HG02870 (cell line): Measurements from ENCODE around the gene SLC2A10.
"Not testable (repeated sequence)": the region's sequence is repeated elsewhere in the genome, so short reads cannot be mapped to it uniquely, and the experiment has no call there.

Experiments
- ATAC-seq: cut with Tn5 transposase; IDR thresholded peaks from one replicate; pipeline ENCODE4 v1.9.1; 2021; ENCODE audit warnings: mild to moderate bottlenecking, moderate library complexity; ENCODE audit not compliant: unreplicated experiment

SLC2A10 gene

DNA sequence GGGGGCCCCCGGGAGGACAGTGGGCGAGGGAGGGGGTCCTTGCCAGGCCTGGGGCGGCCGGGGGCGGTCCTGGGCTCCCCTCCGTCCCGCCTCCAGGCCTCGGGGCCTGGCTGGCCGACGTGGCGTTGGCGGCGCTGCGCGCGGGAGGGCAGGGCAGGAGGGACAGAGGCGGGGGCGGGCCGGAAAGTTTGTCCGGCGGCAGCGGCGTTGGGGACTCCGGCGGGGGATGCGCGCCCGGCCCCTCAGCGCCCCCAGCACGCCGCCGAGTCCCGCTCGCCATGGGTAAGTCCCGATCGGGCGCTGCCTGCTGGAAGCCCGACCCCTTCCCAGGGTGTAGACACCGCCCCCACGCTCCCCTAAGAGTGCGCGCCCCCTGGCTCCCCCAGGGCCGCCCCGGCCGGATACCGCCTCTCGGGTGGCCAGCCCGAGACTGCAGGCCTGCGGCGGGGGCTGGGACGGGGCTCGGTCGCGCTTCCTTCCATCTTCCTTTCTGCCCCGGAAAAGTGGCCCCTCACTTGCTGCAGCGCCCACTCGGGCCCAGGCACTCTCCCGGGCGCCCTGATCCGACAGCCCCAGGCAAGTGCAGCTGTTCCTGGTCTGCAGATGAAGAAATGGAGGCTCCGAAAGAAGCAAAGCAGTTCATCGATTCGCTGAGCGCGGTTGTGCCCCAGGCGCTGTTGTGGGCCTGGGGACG lies at the start of gene SLC2A10:
SLC2A10 (plus strand) TSS at position 191 of the 694 bp plus-strand sequence; CDS start at position 279, 88 bp downstream.
- ATAC-seq: no peak

DNA sequence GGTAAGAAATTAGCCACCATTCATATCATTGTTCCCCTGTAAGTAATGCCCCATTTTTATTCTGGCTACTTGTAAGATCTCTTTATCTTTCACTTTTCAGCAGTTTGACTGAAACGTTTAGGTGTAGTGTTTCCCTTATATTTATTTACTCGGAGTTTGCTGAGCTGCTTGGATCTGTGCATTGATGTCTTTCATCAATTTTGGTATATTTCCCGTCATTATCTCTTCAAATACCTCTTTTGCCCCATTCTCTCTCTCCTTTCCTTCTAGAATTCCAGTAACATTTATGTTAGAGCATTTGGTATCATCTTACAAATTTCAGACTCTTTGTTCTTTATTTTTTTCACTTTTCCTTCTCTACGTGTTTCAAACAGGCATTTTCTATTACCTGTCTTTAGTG lies 49.0 kb upstream of the SLC2A10 start:
- ATAC-seq: no peak

DNA sequence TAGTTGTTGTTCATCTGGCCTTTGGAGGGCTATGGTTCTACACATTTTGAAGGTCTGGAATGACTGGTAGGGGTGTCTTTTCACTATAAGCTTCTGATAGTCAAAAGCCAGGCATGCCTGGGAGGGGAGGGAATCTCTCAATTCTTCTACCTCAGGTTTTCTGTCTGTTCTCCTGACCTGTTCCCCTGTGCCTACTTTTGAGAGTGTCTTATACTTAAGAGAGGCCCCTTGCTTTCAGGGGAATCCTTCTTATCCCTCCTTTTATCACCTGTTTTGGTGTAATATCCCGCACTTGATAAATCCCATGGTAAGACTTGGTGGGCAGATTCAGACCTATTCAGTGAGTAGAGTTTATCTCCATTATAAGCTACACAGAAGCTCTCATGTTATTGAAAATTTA lies 47.8 kb upstream of the SLC2A10 start:
- no peak for ATAC-seq

DNA sequence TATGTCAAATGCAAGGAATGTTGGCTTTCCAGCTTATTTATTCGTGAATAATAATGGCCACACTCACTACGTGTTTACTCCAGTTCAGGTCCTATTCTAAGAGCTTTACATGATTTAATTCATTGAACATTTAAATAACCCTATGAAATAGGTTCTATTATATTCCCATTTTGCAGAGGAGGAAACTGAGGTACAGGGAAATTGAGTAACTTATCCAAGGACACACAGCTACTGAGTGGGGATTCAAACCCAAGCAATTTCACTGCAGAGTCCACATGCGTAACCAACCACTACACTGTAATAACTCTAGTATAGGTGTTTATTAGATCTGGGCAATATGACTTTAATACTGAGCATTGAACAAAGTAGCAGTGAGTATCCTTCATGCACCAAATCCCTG lies 45.9 kb upstream of the SLC2A10 start:
- ATAC-seq: no peak

DNA sequence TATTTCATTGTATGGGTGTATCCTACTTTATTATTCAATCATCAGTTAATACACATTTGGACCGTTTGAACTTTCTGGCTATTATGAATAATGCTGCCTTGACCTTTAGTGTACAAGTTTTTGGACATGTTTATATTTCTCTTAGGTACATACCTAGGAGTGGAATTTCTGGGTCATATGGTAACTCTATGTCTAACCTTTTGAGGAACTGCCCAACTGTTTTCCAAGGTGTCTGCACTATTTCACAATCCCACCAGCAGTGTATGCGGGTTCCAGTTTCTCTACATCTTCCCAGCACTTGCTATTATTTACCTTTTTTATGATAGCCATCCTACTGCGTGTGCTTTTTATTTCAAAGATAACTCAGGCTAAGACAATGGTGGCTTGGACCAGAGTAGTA lies 43.8 kb upstream of the SLC2A10 start:
- no peak for ATAC-seq

DNA sequence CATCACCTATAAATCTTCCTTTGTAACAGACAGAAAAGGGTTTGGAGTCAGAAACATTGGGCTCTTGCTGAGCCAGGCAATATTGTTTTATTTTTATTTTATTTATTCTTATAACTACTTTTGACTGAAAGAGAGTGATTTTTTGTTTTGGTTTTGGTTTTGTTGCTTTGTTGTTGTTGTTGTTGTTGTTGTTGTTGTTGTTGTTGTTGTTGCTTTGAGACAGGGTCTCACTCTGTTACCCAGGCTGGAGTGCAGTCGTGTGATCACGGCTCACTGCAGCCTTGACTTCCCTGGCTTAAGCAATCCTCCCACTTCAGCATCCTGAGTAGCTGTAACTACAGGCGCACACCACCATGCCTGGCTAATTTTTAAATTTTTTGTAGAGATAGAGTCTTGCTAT lies 43.1 kb upstream of the SLC2A10 start:
- ATAC-seq: no peak

DNA sequence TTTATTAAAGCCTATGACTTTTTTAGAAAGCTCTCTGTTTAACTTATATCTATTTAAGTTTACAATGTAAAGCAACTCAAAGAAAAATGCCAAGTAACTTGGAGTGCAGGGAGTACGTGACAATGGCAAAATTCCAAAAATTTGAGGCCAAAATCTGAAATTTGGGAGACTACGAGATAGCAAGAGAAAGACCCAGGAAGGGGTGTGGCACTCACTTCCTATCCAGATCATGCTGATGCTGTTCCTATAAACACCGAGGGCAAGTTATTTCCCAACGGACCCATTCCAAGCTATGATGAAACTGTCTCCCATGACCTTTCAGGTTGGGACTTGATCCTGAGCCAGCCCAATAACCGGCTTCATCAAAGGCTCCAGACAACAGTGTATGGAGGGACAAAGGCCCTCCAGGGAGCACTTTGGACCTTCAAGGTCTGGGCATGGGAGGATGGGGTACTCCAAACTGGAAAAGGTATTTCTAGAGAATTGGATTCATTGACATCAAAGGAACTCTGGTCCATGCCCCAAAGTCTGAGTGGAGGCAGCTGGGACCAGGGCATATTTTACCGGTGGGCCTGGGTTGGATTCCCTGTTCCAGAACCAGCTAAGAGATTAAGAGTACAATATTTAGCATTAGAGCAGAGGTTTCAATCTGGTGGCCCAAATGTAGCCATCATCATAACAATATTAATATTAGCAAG lies 42.5 kb upstream of the SLC2A10 start:
- ATAC-seq: no peak

DNA sequence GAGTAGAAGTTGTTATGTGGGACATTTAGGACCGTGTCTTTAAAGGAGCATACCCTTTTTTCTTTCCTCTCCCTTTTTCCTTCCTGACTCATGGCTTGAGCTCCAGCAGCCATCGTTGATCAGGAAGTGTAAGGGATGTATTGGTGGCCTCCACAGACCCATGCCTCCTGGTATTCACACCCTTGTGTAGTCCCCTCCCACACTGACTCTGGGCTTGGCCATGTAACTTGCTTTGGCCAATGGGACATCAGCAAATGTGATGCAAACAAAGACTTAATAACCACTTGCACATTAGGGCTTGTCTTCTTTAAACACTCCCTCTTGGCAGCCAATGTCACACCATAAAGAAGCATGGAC lies 39.2 kb upstream of the SLC2A10 start:
- ATAC-seq: no peak

DNA sequence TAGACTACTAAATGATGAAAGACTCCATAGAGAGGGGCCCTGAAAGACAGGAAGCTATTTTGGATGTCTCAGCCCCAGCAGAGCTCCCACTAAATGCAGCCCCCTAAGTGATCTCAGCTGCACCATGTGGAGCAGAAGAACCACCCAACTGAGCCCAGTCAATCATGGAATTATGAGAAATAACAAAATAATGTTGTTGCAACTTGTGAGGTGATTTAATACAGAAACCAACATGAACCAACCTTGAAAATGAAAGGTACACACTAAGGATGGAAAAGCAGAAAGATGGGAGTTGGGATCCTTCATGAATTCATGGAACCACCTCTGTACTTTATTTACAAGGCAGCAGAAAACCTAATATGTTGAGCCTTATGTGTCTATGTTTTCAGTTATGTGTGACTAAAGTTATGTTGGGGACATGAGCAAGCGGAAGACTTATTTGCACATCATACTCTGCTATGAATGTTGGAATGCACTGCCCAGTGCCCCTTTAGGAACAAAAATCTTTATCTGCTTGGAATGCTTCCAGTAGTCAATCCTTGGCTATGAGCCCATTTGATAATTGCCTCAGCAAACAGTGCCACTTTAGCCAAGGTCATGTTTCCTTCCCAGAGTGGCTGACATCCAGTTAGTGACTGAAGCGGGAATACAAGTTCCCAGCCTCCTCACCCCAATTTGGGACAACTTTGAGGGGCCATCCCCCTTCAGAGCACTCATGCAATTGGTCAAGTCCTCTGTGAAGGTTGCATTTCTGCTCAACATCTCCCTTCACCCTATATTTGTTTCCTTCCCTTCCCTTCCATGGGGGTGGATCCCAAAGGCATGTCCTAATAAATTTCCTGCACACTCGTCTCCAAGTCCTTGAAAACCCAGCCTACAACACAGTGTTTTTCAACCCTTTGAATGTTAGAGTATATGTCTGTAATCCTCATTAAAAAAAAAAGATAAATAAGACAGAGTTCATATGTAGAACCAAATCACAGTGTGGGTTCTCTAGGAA lies 38.6 kb upstream of the SLC2A10 start:
- no peak for ATAC-seq

DNA sequence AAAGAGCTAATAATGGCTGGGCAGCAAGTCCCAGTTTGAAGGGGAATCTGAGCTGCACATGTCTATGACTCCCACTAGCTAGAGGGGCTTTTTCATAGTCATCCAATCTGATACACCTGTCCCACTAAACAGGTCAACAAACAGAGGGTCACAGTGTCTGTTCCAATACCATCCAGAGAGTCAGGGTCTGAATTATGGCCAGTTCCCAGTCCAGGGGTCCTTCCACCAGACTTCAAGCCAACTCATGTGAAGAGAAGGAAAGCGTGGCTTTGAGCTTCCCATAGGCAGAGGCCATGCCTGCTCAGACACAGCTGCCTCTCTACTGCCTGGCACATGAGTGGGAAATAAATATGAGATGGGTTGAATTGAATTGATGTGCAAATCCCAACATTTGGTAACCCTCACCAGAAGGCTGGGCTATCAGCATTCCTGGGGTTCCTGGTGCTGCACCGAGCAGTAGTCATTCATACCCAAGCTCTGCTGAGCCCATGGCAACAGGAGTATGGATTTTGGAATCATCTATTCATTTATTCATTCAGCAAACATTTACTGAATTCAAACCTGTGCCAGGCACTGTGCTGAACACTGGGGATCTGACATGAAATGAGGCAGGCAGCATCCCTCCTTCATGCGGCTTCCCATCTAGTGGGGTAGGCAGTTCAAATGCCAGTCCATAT lies 37.4 kb upstream of the SLC2A10 start:
- ATAC-seq: no peak

DNA sequence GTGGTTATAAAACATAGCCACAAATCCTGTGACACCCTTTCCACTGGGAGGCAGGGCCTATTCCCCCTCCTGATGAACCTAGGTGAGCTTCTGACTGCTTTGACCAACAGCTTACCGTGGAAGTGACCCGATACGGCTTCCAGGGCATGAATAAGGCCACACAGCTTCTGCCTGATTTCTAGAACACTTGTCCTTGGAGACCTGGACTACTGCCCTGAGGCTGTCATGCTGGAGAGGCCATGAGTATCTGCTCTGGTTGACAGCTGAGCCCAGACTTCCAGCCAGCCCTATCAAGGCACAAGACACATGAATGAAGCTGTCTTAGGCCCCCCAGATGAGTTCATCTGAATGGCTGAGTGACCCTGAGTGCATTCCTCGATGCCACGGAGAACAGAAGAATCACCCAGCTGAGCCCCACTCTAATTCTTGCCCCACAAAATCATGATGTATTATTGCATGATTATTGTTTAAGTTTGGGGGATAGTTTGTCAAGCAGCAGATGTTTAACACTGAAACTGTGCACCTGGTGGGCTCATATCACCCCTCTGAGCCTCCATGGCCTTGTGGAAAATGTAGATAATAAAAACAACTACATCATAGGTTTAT lies 36.8 kb upstream of the SLC2A10 start:
- ATAC-seq: no peak

DNA sequence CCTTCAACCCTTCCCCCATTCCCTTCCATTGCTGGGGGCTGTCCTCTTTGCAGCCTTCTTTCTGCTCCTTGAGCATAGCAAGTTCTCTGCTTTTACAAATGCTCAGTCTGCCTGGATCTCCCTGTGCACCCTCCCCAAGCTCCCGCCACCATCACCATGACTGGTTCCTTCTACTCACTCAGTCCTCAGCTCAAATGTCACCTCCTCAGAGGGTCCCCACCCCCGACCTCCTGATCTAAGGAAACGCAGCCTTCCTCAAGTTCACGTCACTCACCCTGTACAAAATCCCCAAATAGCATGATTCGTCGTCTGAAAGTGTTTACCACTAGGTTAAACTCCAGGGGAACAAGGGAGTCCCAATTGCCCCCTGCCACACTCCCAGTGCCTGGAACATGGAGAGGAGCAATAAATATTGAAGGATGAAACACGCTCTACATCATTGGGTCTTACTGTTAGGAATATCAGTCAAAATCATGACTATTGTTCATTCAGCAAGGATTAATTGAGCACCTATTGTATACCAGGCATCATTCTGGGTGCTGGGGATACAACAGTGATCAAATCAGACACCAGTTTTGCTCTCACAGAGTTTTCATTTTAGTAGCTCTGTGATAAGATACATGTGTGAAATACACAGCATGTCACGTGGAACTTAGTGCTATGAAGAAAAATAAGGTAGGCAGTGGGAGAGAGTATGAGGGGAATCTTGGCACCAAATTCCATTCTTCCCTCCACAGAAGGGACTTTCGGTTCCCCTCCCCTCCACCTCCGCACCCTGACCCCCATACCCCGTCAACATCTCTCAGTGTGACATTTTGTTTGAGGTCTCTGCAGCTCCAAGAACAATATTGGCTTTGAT lies 35.8 kb upstream of the SLC2A10 start:
- no peak for ATAC-seq

DNA sequence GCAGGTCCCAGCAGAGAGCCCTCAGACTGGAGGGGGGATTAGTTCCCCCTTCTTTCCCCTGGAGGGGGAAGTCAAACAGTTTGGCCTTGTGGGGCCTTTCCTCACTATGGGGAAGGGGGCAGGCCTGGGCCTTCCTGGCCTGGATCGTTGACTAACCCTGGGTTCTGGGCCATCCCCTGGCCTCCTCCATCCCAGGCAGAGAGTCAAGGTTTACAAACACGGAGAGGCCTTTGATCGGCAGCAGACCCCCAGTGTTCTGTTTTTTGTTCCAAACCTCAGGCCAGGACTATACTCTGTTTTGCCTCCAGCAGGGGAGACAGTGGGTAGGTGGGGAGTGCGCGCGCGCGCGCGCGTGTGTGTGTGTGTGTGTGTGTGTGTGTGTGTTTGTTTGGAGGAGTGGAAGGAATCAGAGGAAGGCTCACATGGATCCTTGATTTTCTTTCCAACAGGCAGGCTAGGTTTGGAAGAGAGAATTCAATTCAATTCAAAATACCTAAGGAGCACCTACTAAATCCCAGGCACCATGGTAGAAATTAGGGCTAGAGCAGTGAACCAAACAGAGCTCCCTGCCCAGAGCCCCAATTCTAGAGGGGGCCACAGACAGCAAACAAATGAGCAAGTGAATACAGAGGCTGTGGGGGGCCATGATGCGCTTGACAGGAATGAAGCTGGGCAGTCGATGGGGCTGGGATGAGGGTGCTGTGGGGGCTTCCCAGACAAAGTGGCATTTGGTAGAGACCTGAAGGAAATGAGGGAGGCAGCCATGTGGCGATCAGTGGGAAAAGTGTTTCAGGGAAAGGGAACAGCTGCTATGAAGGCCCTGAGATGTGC lies 35.0 kb upstream of the SLC2A10 start:
- no peak for ATAC-seq

DNA sequence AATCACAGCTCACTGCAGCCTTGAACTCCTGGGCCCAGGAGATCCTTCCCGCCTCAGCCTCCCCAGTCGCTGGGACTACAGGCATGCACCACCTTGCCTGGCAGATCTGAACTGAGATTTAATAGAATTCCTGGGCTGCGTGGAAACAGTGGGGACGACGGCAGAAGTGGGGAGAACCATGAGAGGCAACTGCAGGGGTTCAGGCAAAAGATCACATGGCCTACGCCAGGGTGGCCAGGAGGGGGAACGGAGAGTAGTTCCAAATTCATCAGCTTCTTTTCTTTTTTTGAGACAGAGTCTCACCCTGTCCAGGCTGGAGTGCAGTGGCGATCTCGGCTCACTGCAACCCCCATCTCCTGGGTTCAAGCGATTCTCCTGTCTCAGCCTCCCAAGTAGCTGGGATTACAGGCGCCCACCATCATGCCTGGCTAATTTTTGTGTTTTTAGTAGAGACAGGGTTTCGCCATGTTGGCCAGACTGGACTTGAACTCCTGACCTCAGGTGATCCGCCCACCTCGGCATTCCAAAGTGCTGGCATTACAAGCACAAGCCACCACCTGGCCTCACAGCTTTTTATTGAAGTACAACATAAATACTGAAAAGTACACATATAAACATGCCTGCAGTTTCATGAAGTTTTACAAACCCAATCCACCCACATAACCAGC lies 32.7 kb upstream of the SLC2A10 start:
- not testable (repeated sequence) for ATAC-seq

DNA sequence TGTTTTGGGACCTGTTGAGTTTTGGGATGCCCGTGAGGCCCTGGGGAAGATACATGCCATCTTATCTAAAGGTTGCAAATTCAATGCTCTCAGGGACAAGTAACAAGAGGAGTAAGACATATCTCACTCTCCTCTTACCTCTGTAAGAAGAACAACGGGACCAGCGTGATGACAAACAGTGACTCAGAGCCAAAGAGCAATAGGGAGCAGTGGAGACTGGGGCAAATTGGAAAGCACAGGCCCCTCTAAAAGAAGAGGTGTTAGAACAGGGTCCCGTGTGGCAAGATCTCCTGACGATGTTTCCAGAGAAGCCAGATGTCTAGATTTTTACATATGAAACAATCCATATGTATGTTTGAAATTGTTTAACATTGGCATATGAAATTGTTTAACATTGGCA lies 31.8 kb upstream of the SLC2A10 start:
- no peak for ATAC-seq

DNA sequence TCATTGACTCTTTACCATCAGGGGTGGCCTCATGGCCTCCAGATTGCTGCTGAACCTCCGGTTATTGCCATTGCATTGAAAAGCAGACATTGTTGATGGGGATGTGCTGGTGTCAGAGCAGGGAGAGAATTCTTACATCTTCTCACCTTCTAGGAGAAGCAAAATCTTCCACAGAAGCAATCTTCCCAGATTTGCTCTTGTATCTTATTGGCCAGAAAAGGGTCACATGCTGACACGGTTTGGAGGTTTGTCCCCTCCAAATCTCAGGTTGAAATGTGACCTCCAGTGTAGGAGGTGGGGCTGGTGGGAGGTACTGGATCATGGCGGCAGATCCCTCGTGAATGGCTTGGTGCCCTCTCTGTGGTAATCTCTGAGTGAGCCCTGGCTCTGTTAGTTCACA lies 30.9 kb upstream of the SLC2A10 start:
- ATAC-seq: no peak

DNA sequence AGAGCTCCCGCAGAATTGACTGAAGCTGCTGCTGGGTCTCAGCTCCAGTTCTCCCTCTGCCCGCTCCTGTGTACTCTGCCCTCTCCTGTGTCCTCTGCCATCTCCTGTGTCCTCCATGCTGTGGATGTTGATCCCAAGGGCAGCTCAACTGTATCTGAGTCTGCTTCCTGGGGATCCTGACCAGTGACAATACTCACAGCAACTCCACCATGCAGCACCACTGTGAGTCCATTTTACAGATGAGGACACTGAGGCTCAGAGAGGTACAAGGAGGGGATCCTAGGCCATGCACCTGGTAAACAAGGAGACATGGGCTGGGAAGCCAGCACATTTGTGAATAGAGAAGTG lies 28.8 kb upstream of the SLC2A10 start:
- no peak for ATAC-seq
